Measurements from ENCODE around the gene SNAP23.

- TF ChIP-seq GATA2 (IDR thresholded peaks at IDR 0.05; ENCODE audit: low read depth, low read length) (no peak), GATA3 (IDR thresholded peaks at IDR 0.05; ENCODE audit: low read depth, low read length) (no peak)
Observed at GRCh38 chr15:42491539-42492225, 3.8 kb upstream of the SNAP23 start.
